Measurements from ENCODE around the gene TRIP12.

- no peak for TF ChIP-seq CTCF (IDR thresholded peaks at IDR 0.05)
- TF ChIP-seq POLR2A (IDR thresholded peaks at IDR 0.05): no peak
Measured at GRCh38 chr2:229818230-229818629, 103.6 kb downstream of the TRIP12 start.

Data from Peyer's patch (tissue), 4 donors.